CD4-positive, alpha-beta T cell treated with Interleukin-10 for 1 hour (primary cell): ENCODE measurements around the gene KCNIP3.
"Not testable (repeated sequence)": the region's sequence is repeated elsewhere in the genome, so short reads cannot be mapped to it uniquely, and the experiment has no call there.

ENCODE experiments used
- DNase-seq: peaks from one replicate; pipeline ENCODE4 v3.0.0-alpha.2; 2020

The KCNIP3 gene

GRCh38 chr2:95433373-95433772 lies 136.2 kb downstream of the KCNIP3 start:
- DNase-seq, result not testable (repeated sequence)

GRCh38 chr2:95433973-95434372 lies 136.8 kb downstream of the KCNIP3 start:
- DNase-seq, result not testable (repeated sequence)

GRCh38 chr2:95434507-95435076 lies 137.4 kb downstream of the KCNIP3 start:
- DNase-seq, result not testable (repeated sequence)

- DNase-seq, result not testable (repeated sequence)
These were observed 138.2 kb downstream of the KCNIP3 start for GRCh38 chr2:95435162-95435871.
